Stimulated activated CD8-positive, alpha-beta memory T cell treated with anti-CD3 and anti-CD28 coated beads, Interleukin-2, amount 100 ng/mL, for 1 hour (primary cell): ENCODE data around the gene ARSD.
"Not testable (repeated sequence)": the region's sequence is repeated elsewhere in the genome, so short reads cannot be mapped to it uniquely, and the experiment has no call there.

Experiments used
- DNase-seq, 2 donors: peaks; one replicate each; pipeline ENCODE4 v3.0.0-alpha.2; 2020; ENCODE audit warnings: low read depth in 2 of 2

ARSD gene

DNA sequence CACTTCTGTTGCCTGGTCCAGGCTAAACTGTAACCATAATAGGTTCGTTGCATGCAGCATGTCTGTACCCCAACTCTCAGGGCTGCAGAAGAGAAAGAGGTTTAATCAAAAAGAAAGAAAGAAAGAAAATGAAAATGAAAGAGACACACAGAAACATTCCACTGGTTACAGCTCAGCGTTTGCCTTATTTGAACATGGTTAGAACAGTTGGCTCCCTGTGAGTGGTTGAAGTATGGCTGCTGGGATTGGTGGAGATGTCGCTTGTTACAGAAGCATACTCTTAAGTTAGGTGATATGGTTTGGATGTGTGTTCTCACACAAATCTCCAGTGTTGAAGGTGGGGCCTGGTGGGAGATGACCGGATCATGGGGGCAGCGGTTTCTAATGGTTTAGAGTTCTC, 36.3 kb downstream of the ARSD start:
- DNase-seq, result no peak

DNA sequence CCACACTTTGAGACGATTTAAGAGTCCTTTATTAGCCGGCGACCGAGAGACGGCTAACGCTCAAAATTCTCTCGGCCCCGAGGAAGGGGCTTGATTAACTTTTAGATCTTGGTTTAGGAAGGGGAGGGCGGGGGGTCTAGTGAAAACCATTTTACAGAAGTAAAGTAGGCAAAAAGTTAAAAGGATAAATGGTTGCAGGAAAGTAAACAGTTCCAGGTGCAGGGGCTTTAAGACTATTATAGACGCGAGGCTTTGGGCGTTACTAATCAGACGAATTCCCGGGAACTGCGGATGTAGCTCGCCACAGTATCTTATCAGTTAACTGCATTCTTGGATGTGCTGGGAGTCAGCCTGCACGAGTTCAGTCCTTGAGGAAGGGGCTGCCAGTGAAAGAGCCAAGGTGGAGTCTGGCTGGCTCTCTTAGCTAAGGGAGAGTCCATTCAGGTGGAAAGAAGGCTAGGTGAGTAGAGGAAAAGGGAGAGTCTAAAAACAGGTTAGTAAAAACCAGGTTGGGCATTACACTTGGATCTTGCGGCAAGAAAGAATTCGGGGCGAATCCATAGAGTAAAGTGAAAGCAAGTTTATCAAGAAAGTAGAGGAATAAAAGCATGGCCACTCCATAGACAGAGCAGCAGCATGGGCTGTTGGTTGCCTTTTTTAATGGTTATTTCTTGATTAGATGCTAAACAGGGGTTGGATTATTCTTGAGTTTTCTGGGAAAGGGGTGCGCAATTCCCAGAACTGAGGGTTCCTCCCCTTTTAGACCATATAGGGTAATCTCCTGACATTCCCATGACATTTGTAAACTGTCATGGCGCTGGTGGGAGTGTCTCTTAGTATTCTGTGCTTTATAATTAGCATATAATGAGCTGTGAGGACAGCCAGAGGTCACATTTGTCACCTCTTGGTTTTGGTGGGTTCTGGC, 38.3 kb downstream of the ARSD start:
- not testable (repeated sequence) for DNase-seq

DNA sequence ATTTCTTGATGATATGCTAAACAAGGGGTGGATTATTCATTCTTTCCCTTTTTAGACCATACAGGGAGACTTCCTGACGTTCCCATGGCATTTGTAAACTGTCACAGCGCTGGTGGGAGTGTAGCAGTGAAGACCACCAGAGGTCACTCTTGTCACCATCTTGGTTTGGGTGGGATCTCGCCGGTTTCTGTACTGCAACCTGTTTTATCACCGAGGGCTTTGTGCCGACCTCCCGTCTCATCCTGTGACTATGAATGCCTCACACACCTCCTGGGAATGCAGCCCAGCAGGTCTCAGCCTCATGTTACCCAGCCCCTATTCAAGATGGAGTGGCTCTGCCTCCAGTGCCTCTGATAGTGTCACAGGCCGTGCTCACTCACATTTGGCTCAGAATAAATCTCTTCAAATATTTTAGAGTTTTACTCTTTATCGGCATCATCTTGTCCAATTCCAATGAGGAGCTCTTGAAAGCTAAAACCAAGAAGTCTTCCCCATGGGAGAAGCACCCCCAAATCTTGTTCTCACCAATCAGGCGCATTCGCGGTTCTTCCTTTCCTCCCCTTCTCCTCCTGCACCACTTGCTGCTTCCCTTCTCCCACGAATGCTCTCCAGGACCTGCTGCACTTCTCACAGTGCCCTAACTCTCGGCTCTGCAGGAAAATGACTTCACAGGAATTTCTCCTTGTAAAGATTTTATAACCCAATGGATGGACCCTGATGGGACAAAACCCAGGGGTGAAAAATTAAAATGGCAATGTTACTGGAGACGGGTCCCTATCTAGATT, 39.2 kb downstream of the ARSD start:
- DNase-seq, result not testable (repeated sequence)

DNA sequence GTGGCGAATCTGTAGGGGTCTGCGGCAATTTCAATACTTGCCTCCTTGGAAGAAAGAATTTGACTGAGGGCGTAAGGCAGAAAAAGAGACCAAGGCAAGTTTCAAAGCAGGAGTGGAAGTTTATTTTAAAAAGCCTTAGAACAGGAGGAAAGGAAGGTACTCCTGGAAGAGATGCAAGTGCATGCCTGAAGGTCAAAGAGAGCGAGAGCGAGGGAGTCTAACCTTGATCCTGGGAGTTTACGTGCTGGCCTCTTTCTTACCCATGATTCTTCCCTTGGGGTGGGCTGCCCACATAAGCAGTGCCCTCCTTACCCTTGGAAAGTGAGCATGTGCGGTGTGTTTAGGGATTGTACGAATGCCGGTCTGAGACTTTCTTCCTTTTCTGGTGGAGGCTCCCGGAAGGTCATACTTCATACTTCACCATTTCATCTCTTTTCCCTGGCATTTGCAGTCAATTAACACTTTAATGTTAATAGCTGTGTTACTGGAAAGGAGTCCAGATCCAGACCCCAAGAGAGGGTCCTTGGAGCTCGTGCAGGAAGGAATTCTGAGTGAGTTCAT, 40.0 kb downstream of the ARSD start:
- DNase-seq, result no peak

DNA sequence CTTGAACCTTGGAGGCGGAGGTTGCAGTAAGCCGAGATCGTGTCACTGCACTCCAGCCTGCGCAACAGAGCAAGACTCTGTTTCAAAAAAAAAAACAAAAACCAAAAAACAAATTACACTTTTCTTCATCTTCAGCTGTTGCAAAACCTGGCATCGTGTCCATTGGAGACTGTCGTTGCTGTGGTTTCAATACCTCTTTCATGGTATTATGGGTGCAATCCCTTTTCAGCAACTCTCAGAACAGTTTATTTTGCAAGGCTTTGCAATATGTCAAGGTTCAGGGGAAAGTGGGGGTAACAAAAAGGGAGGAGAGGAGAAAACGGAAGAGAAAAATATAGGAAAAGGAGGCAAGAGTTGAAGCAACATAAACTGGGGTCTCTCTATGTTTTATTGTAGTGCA, 40.8 kb downstream of the ARSD start:
- no peak for DNase-seq

DNA sequence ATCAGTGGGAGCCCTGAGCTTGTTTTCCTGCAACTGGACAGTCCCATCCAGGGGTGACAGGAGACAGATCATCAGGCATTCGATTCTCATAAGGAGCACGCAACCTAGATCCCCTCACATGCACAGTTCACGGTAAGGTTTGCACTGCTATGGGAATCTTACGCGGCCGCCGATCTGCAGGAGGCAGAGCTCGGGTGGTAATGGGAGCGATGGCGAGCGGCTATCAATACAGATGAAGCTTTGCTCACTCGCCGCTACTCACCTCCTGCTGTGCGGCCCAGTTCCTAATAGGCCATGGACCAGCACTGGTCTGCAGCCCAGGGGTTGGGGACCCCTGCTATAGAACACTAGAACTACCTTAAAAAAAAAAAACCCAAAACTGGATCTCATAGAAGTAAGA, 45.4 kb downstream of the ARSD start:
- DNase-seq, result no peak

DNA sequence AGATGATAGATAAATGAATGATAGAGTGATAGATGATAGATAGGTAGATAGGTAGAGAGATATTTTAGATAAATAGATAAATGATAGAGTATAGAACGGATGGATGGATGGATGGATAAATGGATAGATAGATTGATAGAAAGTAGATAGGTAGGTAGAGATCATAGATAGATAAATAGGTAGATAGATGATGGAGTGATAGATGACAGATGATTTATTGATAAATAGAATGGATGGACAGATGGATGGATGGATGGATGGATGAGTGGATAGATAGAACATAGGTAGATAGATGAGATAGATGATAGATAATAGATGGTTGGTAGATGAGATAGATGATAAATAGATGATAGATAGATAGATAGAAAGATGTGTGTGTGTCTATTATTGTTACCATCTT, 49.5 kb downstream of the ARSD start:
- DNase-seq, result no peak

DNA sequence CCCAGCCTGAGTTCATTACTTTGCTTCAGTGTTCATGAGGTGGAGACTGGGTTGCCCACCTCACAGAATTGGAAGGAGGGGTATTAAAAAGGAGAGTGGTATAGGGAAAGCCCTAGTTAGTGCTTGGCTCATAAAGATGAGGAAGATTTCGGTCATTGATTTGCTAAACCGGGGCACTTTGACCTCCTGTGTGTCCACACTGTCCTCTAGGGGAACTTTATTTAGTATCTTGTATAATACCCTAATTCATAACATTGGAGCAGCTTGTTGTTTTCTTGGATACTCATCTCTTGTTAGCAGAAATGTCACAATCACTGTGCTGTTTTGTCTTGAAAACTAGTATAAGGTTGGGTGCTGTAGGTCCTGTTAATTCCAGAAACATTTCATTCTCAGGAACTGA, 50.6 kb downstream of the ARSD start:
- no peak for DNase-seq

DNA sequence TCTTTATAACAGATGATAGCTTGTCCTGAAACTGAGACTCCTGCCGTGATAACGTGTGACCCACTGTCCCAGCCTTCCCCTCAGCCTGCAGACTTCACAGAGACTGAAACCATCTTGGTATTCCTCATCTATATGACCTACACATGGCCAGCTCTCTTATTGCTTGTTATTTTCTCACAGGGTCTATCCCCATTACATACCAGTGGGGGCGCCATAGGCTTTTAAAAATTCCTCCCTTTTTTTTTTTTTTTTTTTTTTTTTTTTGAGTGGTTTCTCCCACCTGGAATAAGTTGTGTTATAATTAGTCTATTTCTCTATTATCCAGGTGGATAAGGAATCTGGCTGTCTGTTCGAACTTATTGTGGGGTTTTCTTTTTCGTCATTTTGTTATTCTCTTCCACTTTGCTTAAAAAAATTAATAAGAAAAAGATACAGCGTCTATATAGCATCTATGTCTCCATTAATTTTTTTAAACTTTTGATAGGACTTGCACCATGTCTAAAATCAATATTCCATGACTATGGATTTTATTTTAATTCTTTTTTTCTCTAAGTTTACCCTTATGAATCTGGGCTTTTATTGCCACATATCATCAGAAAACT, 53.2 kb downstream of the ARSD start:
- DNase-seq, result no peak

DNA sequence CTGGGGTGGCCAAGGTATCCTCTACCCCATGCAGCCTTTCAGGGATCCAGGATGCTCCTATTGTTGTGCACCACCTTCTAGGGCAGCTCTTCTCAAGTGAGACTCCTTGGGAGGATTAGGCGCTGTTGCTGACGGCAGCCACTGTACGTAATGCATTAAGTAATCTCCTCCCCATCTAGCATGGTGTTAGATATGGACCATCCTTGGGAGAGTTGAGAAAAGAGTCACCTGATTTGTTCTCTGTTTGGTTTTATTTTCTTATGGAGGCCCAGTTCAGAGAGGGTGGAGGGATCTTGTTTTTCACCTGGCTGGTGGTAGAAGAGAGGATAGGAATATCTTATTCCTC, 54.0 kb downstream of the ARSD start:
- no peak for DNase-seq

DNA sequence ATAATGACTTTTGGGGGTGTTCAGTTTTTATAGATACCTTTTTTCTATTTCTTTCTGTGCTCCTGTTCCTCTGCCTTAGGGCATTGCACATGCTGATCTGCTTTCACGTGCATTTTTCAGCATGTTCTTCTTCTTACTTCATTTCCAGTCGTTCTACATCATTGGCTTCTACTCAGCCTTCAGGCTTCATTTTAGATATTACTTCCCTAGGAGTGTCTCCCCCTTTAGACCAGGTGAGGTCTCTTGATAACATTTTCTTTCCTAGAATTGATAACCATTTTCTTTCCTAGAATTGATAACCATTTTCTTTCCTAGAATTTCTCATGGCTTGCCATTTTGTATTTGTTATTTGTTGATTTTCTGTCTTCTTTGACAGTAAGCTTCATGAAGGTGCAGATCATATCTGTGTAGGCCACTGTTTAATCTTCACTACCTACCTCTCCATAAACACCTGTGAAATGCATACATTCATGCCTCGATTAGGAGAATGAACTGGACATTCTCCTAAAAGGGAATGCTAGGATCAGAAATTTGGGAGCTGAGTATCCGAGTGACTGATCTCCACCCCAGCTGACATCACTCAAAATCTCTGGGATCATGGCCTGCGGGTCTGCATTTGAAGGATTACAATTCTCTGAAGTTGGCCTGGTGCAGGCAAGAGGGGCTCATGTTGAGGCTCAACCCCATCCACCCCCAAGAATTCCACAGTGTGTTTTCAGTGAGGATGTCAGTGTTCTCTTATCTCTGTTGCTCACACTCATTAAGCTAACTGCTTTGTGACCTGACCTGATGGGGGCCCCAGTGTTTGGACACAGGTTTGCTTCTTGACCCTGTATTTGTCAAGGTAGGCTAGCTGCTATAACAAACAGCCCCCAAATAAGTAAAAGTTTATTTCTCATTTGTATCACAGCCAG, 54.7 kb downstream of the ARSD start:
- no peak for DNase-seq

DNA sequence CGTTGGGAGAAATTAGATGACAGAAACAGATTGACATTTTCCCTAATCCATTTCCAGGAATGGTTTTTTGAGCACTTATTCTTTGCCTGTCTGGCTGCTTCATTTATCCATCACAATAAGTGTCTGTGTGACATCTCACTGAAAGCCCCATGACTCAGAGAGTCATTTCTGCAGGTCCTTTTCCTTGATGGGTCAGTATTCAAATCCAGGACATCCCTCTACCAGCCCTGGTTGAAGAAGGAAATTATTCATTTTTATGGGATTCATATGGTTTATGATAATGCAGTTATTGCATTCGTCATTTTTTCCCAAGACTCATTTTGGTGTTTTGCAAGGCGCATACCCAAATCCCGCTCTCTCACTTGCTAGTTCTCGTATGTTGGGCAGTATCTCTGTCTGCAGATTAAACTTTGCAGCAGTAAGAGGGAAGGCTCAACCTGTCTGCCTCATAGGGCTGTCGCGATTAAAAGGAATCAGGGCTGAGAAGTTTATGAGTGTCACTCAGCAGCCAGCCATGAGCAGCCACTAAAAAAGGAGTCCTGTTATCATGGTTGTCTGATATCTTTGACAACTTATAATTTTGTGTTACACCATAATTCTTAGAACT, 56.4 kb downstream of the ARSD start:
- no peak for DNase-seq

DNA sequence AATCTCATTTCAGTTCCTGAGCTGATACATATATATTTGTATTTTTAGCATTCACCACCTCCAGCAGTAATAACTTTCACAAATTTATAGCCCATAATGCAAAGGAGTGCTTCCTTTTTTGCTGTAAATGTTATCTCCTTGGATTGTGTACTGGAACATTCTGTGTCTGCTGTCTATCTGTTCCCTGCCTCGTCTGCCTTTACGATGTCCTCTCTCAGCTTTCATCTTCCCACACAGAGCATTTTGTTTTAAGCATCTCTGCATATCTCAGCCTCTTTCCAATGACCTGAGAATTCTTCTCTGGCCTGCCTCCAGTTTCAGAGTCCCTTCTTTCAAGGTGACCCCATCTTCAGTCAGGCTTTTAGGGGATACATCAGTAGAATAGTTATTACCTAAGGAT, 57.3 kb downstream of the ARSD start:
- no peak for DNase-seq

DNA sequence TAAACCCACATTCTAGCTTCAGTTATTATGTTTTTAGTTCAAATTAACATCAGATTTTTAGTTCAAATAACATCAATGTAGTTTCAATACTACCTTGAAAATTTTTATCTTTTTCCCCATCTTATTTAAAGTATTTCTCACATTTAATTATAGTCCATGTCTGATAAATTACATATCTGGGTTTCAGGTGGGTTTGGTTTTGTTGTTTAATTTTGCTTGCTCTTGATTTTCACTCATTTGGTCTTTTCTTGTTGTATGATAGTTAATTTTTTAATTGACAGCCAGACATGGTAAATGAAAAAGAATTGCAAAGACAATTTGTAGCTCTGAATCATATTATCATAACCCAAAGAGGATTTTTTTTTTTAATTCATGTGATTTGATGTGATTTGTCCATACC, 58.5 kb downstream of the ARSD start:
- DNase-seq, result no peak

DNA sequence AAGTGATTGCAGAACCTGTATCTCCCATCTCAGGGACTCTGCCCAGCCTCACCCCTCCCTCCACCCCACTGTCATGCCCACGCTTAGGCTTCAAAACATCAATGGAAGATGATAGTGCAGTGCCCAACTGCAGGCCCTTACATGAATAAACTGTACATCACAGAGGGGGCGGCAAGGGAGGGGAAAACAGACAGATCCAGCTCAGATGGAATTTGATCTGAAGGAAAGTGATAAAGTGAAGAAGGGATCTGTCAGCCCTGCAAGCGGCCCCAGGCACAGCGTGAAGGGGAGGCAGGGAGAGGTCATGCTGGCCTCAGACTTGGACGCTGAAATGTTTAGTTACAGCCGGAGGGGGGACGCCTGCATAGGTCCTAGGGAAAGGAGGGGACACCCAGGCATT, 61.9 kb downstream of the ARSD start:
- no peak for DNase-seq

DNA sequence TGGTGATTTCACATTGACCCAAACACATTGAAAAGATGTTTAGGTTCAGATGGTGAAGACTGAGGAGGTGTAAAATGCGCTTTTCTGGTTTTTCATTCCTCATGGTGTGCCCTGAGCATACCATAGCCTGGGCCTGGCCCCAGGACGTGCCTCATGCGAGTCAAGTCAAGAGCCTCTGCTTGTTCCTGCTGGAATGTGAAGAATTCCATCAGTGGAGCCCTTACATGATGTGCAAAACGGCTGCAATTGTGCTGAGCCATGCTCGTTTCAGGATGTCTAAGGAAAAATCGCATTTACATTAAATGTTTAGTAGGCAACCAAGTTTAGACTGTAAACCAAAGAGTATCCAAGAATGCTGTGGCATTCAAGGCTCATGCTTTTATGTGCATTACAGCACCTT, 65.5 kb downstream of the ARSD start:
- DNase-seq, result no peak

DNA sequence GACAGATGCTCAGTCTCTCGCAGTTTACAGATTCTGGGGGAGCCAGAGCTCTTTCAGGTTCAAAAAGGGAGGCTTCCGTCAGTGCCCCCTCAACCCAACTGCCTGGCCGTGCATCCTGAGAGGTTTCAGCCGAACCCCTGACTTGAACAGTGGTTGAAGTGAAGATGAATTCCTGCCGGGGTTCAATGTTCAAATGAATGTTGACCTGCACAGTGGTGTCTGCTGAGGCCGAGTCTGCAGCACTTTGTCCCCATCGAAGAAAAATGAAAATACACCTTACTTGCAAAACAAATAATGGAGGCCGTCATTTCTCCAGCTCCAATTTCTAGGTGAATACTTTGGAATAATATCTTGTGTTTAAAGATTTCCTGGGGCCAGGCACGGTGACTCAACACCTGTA, 66.7 kb downstream of the ARSD start:
- DNase-seq, result no peak

DNA sequence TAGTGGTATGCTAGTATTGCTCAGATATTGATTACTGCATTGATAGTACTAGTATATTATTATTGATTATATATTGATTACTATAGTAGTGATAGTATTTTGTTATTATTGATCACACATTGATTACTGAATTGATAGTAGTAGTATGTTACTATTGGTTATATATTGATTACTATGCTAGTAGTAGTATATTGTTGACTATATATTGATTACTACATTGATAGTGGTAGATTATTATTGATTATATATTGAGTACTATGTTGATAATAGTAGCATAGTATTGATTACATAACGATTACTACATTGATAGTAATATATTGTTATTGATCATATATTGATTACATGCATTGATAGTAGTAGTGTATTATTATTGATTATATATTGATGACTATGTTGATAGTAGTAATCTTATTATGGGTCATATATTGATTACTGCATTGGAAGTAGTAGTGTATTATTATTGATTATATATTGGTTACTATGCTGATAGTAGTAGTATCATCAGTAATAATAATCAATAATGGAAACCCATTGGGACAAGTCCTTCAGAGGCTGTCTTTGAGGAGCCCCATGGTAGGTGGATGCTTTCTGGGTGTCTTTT, 69.8 kb downstream of the ARSD start:
- no peak for DNase-seq

DNA sequence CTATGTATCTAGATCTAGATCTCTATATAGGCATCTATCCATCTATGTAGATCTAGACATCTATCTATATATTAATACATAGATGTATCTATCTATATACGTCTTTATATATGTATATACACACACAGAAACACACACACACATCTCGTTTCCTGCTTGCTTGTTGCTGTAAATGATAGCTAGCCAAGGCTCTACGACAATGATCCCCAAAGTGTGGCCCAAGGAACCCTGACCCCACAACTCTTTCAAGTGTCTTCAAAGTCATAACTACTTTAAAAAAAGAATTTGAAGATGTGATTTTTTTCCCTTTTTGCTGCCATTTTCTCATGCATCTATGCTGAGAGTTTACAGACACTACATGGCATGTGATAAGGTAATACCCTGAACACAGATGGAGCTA, 71.6 kb downstream of the ARSD start:
- no peak for DNase-seq

DNA sequence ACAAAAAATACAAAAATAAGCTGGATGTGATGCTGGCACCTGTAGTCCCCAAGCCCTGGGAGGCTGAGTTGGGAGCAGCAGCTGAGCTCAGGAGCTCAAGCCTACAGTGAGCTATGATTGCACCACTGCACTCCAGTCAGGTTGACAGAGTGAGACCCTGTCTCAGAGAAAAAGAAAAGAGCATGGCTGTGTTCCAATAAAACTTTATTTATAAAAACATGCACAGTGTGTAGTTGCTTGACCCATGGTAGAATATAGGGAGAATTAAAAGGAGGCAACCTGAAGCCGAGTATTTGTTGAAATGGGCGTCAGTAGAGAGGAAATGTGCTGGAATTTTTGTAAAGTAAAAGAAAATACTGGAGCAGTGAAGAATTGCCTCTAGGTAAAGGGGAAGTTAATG, 73.4 kb downstream of the ARSD start:
- DNase-seq, result no peak

DNA sequence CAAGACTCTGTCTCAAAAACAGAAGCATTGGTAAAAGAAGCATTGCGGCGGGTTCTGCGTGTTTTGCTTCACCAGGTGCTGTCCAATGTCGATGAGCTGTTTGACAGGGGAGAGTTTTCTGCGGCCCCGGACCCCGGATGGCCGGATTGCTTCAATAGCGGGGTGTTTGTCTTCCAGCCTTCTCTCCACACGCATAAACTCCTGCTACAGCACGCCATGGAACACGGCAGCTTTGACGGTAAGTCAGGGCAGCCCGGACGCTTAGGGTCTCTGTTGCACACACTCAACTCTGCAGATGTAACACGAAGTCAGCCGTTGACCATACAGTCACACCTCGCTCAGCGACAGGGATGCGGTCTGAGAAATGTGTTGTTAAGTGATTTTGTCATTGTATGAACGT, 74.2 kb downstream of the ARSD start:
- DNase-seq, result no peak
